Muscle of leg (tissue), 11 donors: ENCODE measurements around the gene AFF2. TPM values are rescaled to one million over a fixed set of nuclear protein-coding genes. Genes with fewer than 3 reads are reported as not detected.

Experiments used
- DNase-seq: peaks from one replicate; pipeline ENCODE4 v3.0.0; 2013
- H3K27ac ChIP-seq: one replicate; pipeline ENCODE4 v1.5.1; 2013; ENCODE audit warnings: mild to moderate bottlenecking, low read length, control low read depth
- H3K27me3 ChIP-seq: one replicate; pipeline ENCODE4 v1.6.1; 2013; ENCODE audit warnings: low read length; ENCODE audit not compliant: control insufficient read depth, insufficient read depth
- H3K36me3 ChIP-seq: one replicate; pipeline ENCODE4 v1.6.1; 2013; ENCODE audit warnings: low read length; ENCODE audit not compliant: control insufficient read depth, insufficient read depth
- H3K4me1 ChIP-seq: one replicate; pipeline ENCODE4 v1.6.1; 2013; ENCODE audit warnings: low read length; ENCODE audit not compliant: control insufficient read depth, insufficient read depth
- H3K4me3 ChIP-seq: one replicate; pipeline ENCODE4 v1.5.1; 2013; ENCODE audit warnings: low read length, control low read depth
- H3K9me3 ChIP-seq: replicated peaks from 2 replicates; pipeline ENCODE4 v1.6.1; 2013; ENCODE audit warnings: low read depth, low read length; ENCODE audit not compliant: control insufficient read depth
- WGBS: methylation state at CpG from one replicate; pipeline ENCODE4 v1.1.5; 2013; ENCODE audit warnings: missing lambda C conversion rate; ENCODE audit not compliant: insufficient coverage; 5-methylcytosine and 5-hydroxymethylcytosine counted together
- polyA plus RNA-seq, 8 donors: library from polyadenylated mRNA; unstranded; fragments of 120-200 nt; gene quantifications; one replicate each; pipeline versions ENCODE4 v1.2.1 to v1.2.3, GENCODE V29; 2013; ENCODE audit warnings: inconsistent platforms in 1 of 8, low replicate concordance in 1 of 8; ENCODE audit not compliant: insufficient read length in 8 of 8, insufficient read depth in 1 of 8
- total RNA-seq: library from RNA; stranded (reverse); fragments of 120-200 nt; gene quantifications from one replicate; pipeline ENCODE4 v1.2.4, GENCODE V29; 2013

The AFF2 gene
- total and polyA plus RNA-seq, 9 donors, result 0.42 to 6.1 (median 1.4) TPM

DNA sequence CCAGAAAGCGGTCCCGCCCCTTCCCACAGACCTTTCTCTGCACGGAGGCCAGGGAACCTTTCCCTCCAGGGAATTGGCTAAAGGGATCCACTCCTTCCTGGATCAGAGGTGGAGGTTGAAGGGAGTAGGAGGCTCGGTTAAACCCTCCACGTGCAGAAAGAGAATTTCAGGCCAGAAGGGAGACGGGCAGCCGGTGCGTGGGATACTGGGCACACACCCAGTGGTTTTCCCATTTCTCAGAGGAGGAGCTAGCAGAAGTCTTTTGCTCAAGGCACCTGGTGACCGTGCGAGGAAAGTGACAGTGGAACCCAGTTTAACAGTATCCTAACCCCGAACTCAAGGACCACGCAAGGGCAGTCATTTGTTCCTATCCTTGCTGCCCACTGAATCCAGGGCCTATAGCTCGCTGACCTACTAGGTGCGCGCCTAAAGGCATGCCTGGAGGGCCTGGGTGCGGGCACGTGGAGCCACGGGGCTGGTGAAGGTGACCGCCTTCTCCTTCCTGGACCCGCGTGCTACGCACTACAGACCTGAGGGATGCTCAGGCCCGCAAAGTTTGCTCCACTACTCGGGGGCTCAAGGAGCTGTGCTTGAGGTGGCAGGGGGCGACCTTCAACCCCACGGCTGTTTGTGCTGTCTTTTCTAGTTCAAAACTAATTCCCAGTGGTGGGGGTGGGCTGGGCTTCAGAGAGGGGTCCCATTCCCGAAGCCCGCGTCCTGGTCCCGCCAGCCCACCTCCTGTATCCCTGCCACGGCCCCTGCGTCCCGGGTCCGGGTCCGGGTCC is 587 bp upstream of the AFF2 start:
- H3K27ac ChIP-seq, result no peak overlapping the region
- peaks cover 9% of the 10 kb centered on the region for H3K4me1 ChIP-seq
- peaks cover 38% of the 10 kb centered on the region for H3K27me3 ChIP-seq
- 49% methylated on average over 26 of the region's 35 CpGs for WGBS
- H3K9me3 ChIP-seq, result no peaks in the 10 kb centered on the region
- DNase-seq, result no peak
- H3K4me3 ChIP-seq, result peak overlapping the region; percentile 34
- H3K36me3 ChIP-seq, result no peaks in the 10 kb centered on the region

DNA sequence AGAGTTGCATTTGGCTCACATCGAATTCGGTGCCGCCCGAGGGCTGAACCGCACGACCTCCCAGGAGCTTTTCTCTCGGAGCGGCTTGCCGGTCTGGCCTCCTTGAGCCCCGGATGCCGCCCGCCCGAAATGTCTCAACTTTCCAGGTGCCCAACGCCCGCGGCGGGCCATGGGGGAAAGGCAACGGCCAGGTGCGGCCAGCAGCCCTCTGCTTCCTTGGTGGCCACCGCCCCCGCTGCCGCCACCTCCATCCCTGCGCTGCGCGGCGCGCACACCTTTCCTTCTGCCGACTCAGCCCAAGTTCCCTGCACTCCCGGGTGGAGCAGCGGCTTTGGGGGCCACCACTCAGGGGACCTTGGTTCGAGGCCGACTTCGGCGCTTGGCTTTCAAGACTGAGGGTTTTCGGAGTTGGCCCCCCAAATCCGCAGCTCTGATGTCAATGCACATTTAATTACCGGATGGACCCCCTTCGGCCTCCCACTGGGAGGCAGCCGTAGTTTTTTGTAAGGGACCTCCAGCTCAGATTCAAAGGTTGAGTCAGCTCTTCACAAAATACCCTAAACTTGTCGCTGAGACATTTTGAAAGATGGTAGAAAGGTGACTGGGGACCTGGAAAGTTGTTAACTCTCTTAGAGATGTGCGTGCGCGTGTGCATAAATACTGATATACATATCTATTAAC is 1.1 kb downstream of the AFF2 start:
- Histone ChIP-seq H3K4me3 (peak overlapping the region; percentile 41), H3K36me3 (no peaks in the 10 kb centered on the region), H3K9me3 (no peaks in the 10 kb centered on the region), H3K27ac (no peak overlapping the region), H3K4me1 (peaks cover 9% of the 10 kb centered on the region), H3K27me3 (peaks cover 38% of the 10 kb centered on the region)
- DNase-seq, result no peak
- 39% methylated on average over 36 of the region's 43 CpGs for WGBS

DNA sequence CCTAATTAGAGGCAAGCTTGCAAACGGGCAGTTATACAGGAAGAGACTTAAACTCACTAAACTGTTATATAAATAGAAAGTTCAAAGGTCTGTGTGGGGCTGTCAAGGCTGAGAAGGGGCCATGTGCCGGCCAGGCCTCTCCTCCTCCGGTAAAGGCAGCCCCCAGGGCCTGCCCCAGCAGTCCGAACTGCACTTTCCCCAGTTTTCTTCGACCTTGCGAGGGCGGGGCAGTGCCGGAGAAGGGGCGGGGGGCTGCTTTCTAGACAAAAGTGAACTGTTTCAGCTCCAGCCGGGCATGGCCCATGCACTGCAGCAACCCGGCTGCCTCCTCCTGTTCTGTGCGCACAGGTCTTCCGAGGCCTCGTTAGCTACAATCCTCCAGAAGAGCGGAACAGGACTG is 4.1 kb downstream of the AFF2 start:
- H3K9me3 ChIP-seq, result no peaks in the 10 kb centered on the region
- H3K36me3 ChIP-seq, result no peaks in the 10 kb centered on the region
- WGBS, result 52% methylated on average over 13 of the region's 15 CpGs
- peaks cover 9% of the 10 kb centered on the region for H3K4me1 ChIP-seq
- DNase-seq, result no peak
- peaks cover 35% of the 10 kb centered on the region for H3K27me3 ChIP-seq
- no peak overlapping the region for H3K27ac ChIP-seq
- H3K4me3 ChIP-seq, result no peak overlapping the region

DNA sequence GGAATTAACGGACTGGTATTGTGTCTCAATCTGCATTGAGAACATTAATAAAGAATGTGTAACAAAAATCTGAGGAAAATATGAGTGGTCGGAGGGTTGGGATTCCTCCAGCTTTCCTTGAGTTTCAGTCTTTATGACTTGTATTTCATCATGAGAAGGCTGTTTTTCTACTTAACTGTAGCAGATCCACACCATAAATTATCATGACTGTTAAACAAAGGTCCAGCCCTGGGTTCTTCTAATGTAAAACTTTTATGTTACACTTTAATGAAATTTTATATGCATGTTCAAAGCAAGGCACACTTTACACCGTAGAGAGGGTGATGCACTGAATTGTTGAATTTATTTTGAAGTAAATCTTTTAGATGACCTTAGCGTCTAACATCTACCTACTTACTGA is 7.0 kb downstream of the AFF2 start:
- WGBS, result no CpG with 5 or more reads among the region's 4 CpGs
- DNase-seq, result no peak
- no peak overlapping the region for H3K4me3 ChIP-seq
- H3K27me3 ChIP-seq, result peaks cover 14% of the 10 kb centered on the region
- no peaks in the 10 kb centered on the region for H3K36me3 ChIP-seq
- no peaks in the 10 kb centered on the region for H3K4me1 ChIP-seq
- no peak overlapping the region for H3K27ac ChIP-seq
- no peaks in the 10 kb centered on the region for H3K9me3 ChIP-seq

DNA sequence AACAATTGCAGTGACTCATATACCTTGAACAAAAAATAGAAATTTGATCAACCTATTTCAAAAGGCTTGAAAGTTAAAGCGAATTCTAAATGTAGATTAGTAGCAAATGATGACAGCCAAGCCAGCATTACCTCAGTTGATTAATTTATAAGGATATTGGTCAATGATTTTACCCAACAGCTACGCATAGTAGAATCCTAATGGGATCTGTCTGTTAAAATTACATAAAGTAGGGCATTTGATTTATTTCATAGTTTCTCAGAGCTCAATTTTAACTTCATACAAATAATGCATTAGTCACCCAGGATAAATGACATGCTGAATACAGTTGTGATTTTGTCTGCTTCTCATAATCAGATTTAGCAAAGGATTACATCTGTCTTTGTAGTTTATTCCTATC is 12.0 kb downstream of the AFF2 start:
- no peaks in the 10 kb centered on the region for H3K4me1 ChIP-seq
- peaks cover 7% of the 10 kb centered on the region for H3K27me3 ChIP-seq
- no peak overlapping the region for H3K4me3 ChIP-seq
- H3K9me3 ChIP-seq, result no peaks in the 10 kb centered on the region
- H3K36me3 ChIP-seq, result no peaks in the 10 kb centered on the region
- no peak overlapping the region for H3K27ac ChIP-seq
- DNase-seq, result no peak
- WGBS, result no CpG with 5 or more reads among the region's 2 CpGs

DNA sequence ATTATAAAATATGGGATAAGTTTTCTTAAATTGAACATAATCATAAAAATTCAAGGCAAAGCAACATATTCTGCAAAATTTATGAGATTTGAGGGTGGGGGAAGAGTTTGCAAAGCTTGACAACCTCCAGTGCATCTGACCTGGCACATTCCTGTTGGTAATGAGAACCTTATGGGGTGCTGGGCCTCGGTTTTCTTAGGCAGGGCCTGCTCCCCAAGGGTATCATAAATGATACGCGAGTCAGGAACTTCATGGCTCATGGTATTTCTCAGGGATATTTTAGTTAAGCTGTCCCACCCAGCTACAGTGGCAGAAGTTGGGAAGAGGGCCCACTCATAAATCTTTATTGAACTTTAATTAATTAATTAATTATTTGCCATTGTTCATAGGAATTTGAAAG is 13.2 kb downstream of the AFF2 start:
- no peak overlapping the region for H3K27ac ChIP-seq
- H3K27me3 ChIP-seq, result peaks cover 5% of the 10 kb centered on the region
- H3K9me3 ChIP-seq, result no peaks in the 10 kb centered on the region
- DNase-seq, result no peak
- H3K4me1 ChIP-seq, result no peaks in the 10 kb centered on the region
- no peak overlapping the region for H3K4me3 ChIP-seq
- WGBS, result no CpG with 5 or more reads among the region's 3 CpGs
- no peaks in the 10 kb centered on the region for H3K36me3 ChIP-seq

DNA sequence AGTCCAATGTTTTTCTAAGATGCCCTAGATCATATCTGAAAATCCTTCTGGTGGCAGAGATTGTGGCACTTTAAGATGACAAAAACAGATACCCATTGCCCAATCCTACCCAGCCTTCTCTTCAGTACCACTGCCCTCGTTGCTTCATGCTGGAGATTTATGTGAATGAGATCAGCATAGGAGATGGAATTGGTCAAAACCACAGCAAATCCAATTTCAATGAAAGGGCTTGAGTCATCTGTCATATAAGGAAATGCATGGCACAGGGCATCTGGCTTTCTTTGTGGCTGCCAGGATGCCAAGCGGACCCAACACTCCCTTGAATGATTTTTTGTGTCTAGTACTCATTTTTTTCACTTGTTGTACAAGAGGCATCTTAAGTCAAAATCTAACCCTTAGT is 16.8 kb downstream of the AFF2 start:
- no peaks in the 10 kb centered on the region for H3K9me3 ChIP-seq
- no CpG with 5 or more reads among the region's 2 CpGs for WGBS

DNA sequence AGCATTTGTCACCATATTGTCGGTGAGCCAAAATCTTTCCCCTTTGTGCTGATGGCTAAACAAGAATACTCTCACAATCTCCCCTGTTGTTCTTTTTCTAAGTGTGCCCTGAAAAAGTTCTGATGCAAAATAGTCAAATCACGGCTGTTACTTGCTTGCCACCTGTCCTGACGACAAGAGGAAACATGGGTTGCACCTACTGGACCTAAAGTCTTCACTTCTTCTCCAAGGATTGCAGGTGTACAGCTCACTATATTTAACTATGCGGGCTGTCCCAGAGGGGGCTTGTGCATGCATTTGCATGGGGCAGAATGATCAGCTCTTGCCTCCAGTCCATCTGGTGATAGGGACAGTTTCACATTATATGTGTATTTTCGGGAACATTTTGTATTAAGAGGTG is 21.6 kb downstream of the AFF2 start:
- H3K27ac ChIP-seq, result no peak overlapping the region
- DNase-seq, result no peak
- H3K4me1 ChIP-seq, result no peaks in the 10 kb centered on the region
- WGBS, result 63% methylated on average over 3 of the region's 5 CpGs
- no peaks in the 10 kb centered on the region for H3K9me3 ChIP-seq
- H3K4me3 ChIP-seq, result no peak overlapping the region
- no peaks in the 10 kb centered on the region for H3K27me3 ChIP-seq
- H3K36me3 ChIP-seq, result no peaks in the 10 kb centered on the region

More for the DNA sequence above, 16.8 kb downstream of the AFF2 start:
- Histone ChIP-seq H3K27ac (no peak overlapping the region), H3K36me3 (no peaks in the 10 kb centered on the region), H3K27me3 (peaks cover 3% of the 10 kb centered on the region), H3K4me1 (no peaks in the 10 kb centered on the region), H3K4me3 (no peak overlapping the region)
- no peak for DNase-seq

DNA sequence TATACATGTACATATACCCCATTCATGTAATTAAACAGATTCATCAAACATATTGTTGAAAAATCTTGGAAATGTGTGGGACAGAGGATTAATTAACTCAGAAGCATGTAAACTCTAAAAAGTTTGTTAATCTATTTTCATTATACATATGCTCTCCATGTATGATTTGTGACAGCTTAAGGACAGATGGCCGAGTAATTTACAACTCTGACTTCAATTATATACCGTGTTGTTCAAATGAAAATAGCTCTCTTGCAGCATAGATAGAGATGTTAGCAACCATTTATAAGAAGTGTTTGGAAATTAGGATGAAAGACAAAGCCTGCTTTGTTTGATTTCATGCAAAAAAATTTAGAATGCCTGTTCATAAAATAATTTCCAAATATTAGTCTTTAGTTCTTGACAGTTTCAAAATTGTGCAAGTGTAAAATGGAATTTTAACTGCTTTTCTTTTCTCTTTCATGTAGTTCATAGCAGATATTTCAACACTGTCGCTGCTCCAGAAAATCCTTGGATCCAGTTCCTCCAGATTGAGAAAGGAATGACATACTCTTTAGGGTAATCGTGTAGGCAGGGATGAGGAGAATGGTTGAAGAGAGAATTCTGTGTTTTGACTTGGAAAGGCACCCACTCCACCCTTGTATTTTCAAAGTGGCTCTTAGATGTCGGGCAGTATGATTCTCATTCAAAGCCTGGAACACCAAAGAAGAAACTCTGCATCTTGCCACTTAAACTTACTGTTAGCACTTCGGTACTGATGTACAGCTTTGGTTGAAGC is 23.1 kb downstream of the AFF2 start:
- no CpG with 5 or more reads among the region's 6 CpGs for WGBS
- H3K27ac ChIP-seq, result no peak overlapping the region
- H3K36me3 ChIP-seq, result no peaks in the 10 kb centered on the region
- no peaks in the 10 kb centered on the region for H3K4me1 ChIP-seq
- no peak overlapping the region for H3K4me3 ChIP-seq
- DNase-seq, result no peak
- H3K9me3 ChIP-seq, result no peaks in the 10 kb centered on the region
- H3K27me3 ChIP-seq, result no peaks in the 10 kb centered on the region

DNA sequence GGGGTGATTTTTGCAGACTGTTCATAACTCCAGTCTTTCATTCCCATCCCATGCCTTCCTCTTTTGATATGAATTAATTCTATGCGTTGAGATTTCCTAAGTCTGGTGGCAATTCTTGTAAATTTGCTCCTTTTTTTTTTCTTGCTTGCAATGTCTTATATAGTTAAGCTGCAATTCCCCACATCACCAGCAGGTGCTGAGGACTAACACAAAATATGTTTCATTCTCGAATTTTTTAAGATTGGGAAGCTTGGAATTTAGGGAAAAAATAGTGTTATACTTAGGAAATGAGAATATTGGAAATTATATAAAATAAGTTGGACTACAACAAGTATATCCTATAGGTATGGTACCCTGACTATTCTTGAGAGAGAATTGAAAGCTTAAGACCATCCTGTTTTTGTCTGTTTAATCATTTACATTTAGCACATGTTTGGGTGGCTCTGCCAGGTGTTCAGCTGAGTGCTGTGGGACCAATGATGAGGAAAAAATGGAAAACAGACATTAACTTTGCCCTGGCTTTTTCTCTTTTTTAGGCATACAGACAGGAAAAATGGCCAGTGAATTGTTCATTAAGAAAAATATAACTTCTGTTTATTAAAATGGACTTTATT is 30.2 kb downstream of the AFF2 start:
- no CpG with 5 or more reads among the region's 2 CpGs for WGBS
- Histone ChIP-seq H3K4me3 (no peak overlapping the region), H3K36me3 (no peaks in the 10 kb centered on the region), H3K9me3 (no peaks in the 10 kb centered on the region), H3K4me1 (no peaks in the 10 kb centered on the region), H3K27ac (no peak overlapping the region), H3K27me3 (no peaks in the 10 kb centered on the region)
- DNase-seq, result no peak
